Uterus (tissue), 4 donors: Measurements from ENCODE around the gene HSD17B8. TPM values are rescaled to one million over a fixed set of nuclear protein-coding genes. Genes with fewer than 3 reads are reported as not detected.

ENCODE experiments used
- DNase-seq, 2 donors: peaks; one replicate each; pipeline ENCODE4 v3.0.0-alpha.2; 2019 to 2020
- H3K27ac ChIP-seq, 2 donors: fragments of 200-600 bp; sonication (generic); 1 replicate in 1 of 2; 2 replicates in 1 of 2; pipeline ENCODE4 v1.5.1; 2016 to 2018
- H3K27me3 ChIP-seq, 2 donors: fragments of 200-600 bp; sonication (generic); one replicate each; pipeline ENCODE4 v1.5.1; 2018 to 2019; ENCODE audit warnings: control low read depth in 1 of 2
- H3K36me3 ChIP-seq, 2 donors: fragments of 200-600 bp; sonication (generic); one replicate each; pipeline ENCODE4 v1.5.1; 2019; ENCODE audit warnings: control low read depth in 1 of 2
- H3K4me1 ChIP-seq, 2 donors: fragments of 200-600 bp; sonication (generic); one replicate each; pipeline ENCODE4 v1.5.1; 2018 to 2019; ENCODE audit warnings: control low read depth in 1 of 2
- H3K4me3 ChIP-seq, 2 donors: fragments of 200-600 bp; sonication (generic); 1 replicate in 1 of 2; 2 replicates in 1 of 2; pipeline ENCODE4 v1.5.1; 2018 to 2019; ENCODE audit warnings: mild to moderate bottlenecking in 1 of 2
- H3K9me3 ChIP-seq, 2 donors: fragments of 200-600 bp; sonication (generic); one replicate each; pipeline ENCODE4 v1.5.1; 2019; ENCODE audit warnings: control low read depth in 1 of 2
- CTCF ChIP-seq, 4 experiments: fragments of 200-600 bp in 2 of 4; fragments of 450-650 bp in 2 of 4; sonication (generic) in 2 of 4; IDR thresholded peaks; one replicate each; pipeline ENCODE4 v1.5.1; 2016 to 2019; ENCODE audit warnings: antibody characterized with exemption in 4 of 4, mild to moderate bottlenecking in 2 of 4, moderate library complexity in 1 of 4
- POLR2A ChIP-seq, 2 donors: fragments of 450-650 bp; IDR thresholded peaks; one replicate each; pipeline ENCODE4 v1.6.1; 2016; ENCODE audit warnings: antibody characterized with exemption in 2 of 2, mild to moderate bottlenecking in 1 of 2, moderate library complexity in 1 of 2
- intact Hi-C: fragments of 100-400 bp; cut with DNase I; formaldehyde crosslinking; loops from one replicate; pipeline ENCODE4 v1.15.1; 2023; ENCODE audit warnings: low total_unique reads
- total RNA-seq, 4 donors: library from RNA; depleted of rRNA in 3 of 4; stranded (reverse); fragments of >200 nt in 3 of 4; gene quantifications; one replicate each; pipeline versions ENCODE4 v1.1.0 to v1.2.4, GENCODE V29; 2014 to 2023
- donor health status: DM: yes; HTN: yes; CAD: no.

The HSD17B8 gene
- total RNA-seq, 4 donors from 2014 or later: 2.6 to 11.3 (median 5.8) TPM; not detected in 1

GRCh38 chr6:33191383-33192104 lies 12.9 kb upstream of the HSD17B8 start:
- no peak for TF ChIP-seq POLR2A (IDR thresholded peaks at IDR 0.05)
- no peak for TF ChIP-seq CTCF (IDR thresholded peaks at IDR 0.05)
- peaks cover 0 to 11% of the 10 kb centered on the region in 2 donors for H3K4me1 ChIP-seq
- intact Hi-C loops: no loop called here
- H3K27ac ChIP-seq: no peak overlapping the region
- no peak overlapping the region for H3K4me3 ChIP-seq
- peaks cover 0 to 8% of the 10 kb centered on the region in 2 donors for H3K27me3 ChIP-seq
- H3K9me3 ChIP-seq: no peaks in the 10 kb centered on the region
- no peaks in the 10 kb centered on the region for H3K36me3 ChIP-seq
- DNase-seq: no peak

GRCh38 chr6:33192105-33192646 lies 12.3 kb upstream of the HSD17B8 start, which contains the start of gene COL11A2:
COL11A2 (minus strand) TSS chr6:33192467; CDS start chr6:33192240, 227 bp downstream.
- intact Hi-C loops: no loop called here
- no peak for TF ChIP-seq CTCF (IDR thresholded peaks at IDR 0.05)
- TF ChIP-seq POLR2A (IDR thresholded peaks at IDR 0.05): no peak
- Histone ChIP-seq H3K4me1 (peaks cover 0 to 11% of the 10 kb centered on the region in 2 donors), H3K27ac (peak within 1 kb of the TSS; percentile 16 to 68), H3K36me3 (no peaks in the 10 kb centered on the region), H3K9me3 (no peaks in the 10 kb centered on the region), H3K27me3 (peaks cover 0 to 8% of the 10 kb centered on the region in 2 donors), H3K4me3 (peak within 1 kb of the TSS; percentile 16 to 32)
- DNase-seq: no peak

- H3K27ac ChIP-seq: peak overlapping the region; percentile 16 to 68
- no peak for TF ChIP-seq CTCF (IDR thresholded peaks at IDR 0.05)
- TF ChIP-seq POLR2A (IDR thresholded peaks at IDR 0.05): no peak
- peak overlapping the region; percentile 16 to 32 for H3K4me3 ChIP-seq
- peak in 1 of 2 donors; percentile 36 for DNase-seq
- no peaks in the 10 kb centered on the region for H3K36me3 ChIP-seq
- H3K27me3 ChIP-seq: peaks cover 0 to 8% of the 10 kb centered on the region in 2 donors
- peaks cover 0 to 11% of the 10 kb centered on the region in 2 donors for H3K4me1 ChIP-seq
- H3K9me3 ChIP-seq: no peaks in the 10 kb centered on the region
- intact Hi-C loops: no loop called here
These were observed 11.5 kb upstream of the HSD17B8 start for GRCh38 chr6:33192671-33193602.

- TF ChIP-seq CTCF (IDR thresholded peaks at IDR 0.05) (no peak), POLR2A (IDR thresholded peaks at IDR 0.05) (no peak)
- H3K27me3 ChIP-seq: peaks cover 0 to 8% of the 10 kb centered on the region in 2 donors
- intact Hi-C loops: no loop called here
- no peaks in the 10 kb centered on the region for H3K9me3 ChIP-seq
- H3K4me3 ChIP-seq: no peak overlapping the region
- no peaks in the 10 kb centered on the region for H3K36me3 ChIP-seq
- H3K27ac ChIP-seq: peak overlapping the region; percentile 16 to 68
- DNase-seq: no peak
- H3K4me1 ChIP-seq: peaks cover 0 to 11% of the 10 kb centered on the region in 2 donors
These were observed 10.8 kb upstream of the HSD17B8 start for GRCh38 chr6:33193619-33194018.
